CD4-positive, alpha-beta T cell treated with Interleukin-15 for 4 hours (primary cell): Measurements from ENCODE around the gene C1orf159.

ENCODE experiments used
- DNase-seq: peaks from one replicate; pipeline ENCODE4 v3.0.0-alpha.2; 2020; ENCODE audit warnings: low spot score

C1orf159 gene

DNA sequence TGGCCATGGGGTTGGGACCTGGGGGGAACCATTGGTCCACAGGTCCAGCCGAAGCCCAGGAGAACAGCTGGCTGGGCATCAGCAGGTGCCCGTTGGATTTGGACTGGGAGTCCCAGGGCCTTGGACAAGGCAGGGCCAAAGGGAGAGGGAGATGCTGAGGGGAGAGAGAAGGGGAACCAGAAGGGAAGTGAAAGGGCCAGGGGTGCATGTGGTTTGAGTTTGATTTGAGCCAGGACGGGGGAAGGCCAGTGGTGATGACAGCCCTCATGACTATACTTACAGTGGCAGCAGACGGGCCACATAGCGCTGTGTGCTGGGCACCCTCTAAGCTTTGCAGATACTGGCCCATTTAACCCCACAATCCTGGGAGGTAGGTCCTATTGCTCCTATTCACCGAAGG, 77.2 kb downstream of the C1orf159 start:
- no peak for DNase-seq

DNA sequence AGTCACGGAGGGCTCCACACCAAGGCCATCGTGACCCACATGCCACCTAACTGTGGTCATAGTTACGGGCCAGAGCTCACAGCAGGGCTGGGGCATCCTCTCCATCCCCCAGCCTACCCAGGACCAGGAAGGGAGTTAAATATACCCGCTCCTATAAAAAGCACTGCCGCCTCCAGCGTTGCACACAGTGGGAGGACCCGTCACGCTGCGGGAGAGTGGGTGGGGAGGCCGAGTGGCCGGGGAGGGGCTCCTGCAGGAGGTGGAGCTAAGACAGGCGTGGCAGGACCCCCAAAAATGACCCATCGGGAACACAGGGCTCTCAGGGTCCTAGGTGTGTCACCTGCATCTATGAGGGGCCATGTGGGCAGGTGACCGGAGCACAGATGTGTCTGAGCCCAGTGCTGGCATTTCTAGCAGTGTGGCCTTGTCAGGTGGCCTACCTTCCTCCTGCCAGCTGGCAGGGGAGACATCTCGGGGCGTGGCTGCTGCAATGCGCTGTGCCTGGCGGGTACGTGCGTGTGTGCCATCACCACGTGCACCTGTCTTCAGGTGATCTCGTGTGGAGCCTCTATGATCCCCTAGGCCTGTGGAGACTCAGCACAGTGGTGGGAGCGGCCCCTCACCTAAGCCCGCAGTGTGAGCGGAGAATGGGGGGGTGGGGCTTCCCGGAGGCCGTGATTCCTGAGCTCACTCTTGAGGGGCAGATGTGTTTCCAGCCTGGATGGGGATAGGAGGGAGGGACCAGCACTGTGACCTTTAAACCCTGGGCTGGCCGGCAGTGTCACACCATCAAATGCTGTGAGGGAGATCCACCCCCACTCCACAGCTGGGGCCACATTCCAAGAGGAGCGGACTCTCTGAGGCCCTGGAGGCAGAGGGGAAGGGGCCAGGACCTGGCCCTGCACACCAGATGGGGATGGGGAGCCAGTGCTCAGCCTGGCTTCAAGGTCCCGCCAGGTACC, 78.2 kb downstream of the C1orf159 start:
- DNase-seq = no peak

DNA sequence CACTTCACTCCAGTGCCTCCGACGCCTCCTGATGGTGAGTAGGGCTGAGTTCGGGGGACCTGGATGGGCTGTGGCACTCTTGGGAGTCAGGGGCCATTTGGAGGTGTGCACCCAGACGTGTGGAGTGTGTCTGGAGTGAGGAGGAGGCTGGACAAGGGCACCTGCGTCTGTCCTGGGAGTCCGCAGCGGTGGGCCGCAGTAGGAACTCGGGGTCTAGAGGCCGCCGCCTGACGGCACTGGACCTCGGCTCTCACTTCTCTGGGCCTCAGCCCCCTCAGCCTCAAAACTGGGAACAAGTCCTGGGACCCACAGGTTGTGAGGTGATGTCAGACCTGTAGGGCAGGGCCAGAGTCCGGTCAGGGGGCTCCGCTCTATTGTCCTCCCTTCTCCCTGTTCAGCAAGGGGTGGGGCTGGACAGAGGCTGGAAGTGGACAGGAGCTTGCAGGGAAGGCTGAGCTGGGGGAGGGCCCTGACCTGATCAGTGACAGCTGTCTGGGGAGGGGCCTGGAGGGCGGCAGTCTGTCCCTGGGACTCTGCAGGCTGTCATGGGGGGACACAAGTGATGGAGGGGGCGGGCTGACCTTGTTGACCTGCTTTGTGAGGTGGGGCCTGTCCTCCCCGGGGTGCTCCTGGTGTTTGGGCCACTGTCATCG, 80.5 kb downstream of the C1orf159 start:
- DNase-seq = no peak

DNA sequence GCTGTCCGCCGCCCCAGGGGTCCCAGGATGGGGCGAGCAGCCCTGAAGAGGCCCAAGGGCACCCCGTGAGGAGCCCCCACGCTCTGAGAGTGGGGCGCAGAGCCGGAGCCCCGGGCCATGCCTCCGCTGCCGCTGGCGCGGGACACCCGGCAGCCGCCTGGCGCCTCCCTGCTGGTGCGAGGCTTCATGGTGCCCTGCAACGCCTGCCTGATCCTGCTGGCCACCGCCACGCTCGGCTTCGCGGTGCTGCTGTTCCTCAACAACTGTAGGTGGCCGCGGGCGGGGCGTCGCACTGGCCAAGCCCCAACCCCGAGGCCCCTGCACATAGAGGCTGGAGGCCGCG, 81.5 kb downstream of the C1orf159 start:
- DNase-seq = no peak

DNA sequence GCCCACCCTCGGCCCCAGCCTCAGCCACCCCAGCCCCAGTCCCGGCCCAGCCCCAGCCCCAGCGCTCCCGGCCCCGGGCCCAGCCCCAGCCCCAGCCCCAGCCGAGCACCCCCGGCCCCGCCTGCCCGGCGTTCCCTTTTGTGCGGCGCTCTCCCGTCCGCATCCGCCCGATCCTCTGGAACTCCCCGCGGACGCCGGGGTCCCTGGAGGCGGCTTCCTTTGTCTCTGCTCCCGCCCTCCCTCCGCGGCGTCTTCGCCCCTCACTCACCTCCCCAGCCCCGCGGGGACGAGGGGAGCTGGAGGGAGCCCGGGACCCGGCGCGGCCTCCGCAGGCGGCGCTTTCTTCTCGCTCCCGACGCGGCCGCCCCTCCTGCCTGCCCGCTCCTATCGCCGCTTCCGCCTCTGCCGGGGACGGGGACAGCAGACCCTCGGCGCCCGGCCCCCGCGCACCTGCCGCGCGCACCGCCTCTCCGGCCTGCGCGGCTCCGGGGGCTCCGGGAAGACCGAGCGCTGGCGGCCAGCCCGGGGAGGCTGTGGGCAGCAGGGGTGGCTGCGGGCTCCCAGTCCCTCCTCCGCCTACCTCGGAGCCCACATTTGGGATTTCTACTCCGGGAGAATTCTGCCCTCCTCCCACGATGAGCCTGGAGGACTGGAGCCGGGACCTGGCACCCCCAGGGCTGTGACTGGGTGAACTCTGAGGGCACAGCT, 82.0 kb downstream of the C1orf159 start:
- no peak for DNase-seq

DNA sequence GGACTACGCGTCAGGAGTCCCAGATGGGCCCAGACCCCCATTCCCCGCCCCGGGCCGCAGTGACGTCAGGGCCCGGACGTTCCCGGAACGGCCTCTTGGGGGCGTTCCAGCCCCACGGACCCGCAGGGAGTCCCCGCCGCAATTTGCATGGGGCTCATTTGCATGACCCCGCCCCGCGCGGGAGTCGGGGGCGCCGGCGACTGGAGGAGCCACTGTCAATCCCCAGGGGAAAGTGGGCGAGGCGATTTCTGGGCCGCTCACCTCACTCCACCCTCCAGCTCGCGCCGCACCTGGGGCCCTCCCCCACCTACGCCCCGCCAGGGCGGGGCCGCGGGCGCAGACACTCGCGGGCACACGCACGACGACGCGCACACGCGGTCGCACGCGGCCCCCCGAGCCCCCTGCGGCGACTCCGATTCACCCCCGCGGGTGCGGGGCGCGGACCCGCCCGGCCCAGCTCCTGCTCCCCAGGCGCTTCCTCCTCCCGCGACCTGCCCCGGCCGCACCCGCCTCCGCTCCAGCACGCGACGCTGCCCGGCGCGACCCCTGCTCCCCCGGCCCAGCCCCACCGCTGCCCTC, 82.8 kb downstream of the C1orf159 start:
- peak; percentile 83 for DNase-seq

DNA sequence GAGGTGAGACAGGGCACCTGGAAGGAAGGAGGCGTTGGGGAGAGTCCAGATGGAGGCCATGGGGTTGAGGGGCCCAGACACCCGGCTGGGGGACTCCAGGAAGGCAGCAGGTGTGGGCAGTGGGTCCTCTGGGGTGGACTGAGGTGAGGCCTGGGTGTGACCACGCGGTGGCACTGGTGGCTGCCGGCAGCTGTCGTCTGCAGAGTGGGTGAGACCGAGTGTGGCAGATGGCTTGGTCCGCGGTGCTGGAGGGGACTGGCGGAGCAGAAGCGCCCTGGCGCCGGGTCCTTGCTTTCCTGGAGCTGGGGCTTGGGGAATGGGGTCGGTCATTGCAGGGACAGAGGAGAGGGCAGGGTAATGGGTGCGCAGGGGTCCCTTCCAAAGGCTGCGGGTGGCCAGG, 83.5 kb downstream of the C1orf159 start:
- DNase-seq = no peak
